ENCODE measurements around the gene USP47. TPM values are rescaled to one million over a fixed set of nuclear protein-coding genes. Genes with fewer than 3 reads are reported as not detected.

The USP47 gene
- total and polyA plus RNA-seq, 8 donors: 40.9 to 127 (median 108) TPM

- no peaks in the 10 kb centered on the region for H3K9me3 ChIP-seq
- TF ChIP-seq CTCF (IDR thresholded peaks at IDR 0.05): no peak
- H3K4me1 ChIP-seq: peaks cover 0 to 33% of the 10 kb centered on the region in 2 donors
- ATAC-seq (no peak), DNase-seq (no peak)
- intact Hi-C loops (cut with DNase I): no loop called here
- H3K27ac ChIP-seq: no peak overlapping the region
- H3K36me3 ChIP-seq: peaks cover 3 to 5% of the 10 kb centered on the region in 2 donors
- H3K27me3 ChIP-seq: no peaks in the 10 kb centered on the region
- H3K4me3 ChIP-seq: no peak overlapping the region
Observed at GRCh38 chr11:11864803-11865202, 23.0 kb downstream of the USP47 start.

- TF ChIP-seq CTCF (IDR thresholded peaks at IDR 0.05): no peak
- ATAC-seq (peak; percentile 69), DNase-seq (no peak)
- Histone ChIP-seq H3K27ac (no peak overlapping the region), H3K36me3 (peaks cover 3 to 5% of the 10 kb centered on the region in 2 donors), H3K27me3 (no peaks in the 10 kb centered on the region), H3K4me1 (peaks cover 0 to 33% of the 10 kb centered on the region in 2 donors), H3K9me3 (no peaks in the 10 kb centered on the region), H3K4me3 (no peak overlapping the region)
- intact Hi-C loops (cut with DNase I): no loop called here
Observed at GRCh38 chr11:11865449-11865848, 23.7 kb downstream of the USP47 start.

- no peaks in the 10 kb centered on the region for H3K9me3 ChIP-seq
- no peak overlapping the region for H3K4me3 ChIP-seq
- DNase-seq (no peak), ATAC-seq (no peak)
- no peak overlapping the region for H3K27ac ChIP-seq
- H3K27me3 ChIP-seq: no peaks in the 10 kb centered on the region
- intact Hi-C loops (cut with DNase I): no loop called here
- peaks cover 0 to 25% of the 10 kb centered on the region in 2 donors for H3K4me1 ChIP-seq
- no peak for TF ChIP-seq CTCF (IDR thresholded peaks at IDR 0.05)
- H3K36me3 ChIP-seq: peaks cover 3 to 5% of the 10 kb centered on the region in 2 donors
Observed at GRCh38 chr11:11866203-11866602, 24.4 kb downstream of the USP47 start.

GRCh38 chr11:11867720-11868119, 25.9 kb downstream of the USP47 start:
- H3K4me3 ChIP-seq: no peak overlapping the region
- H3K9me3 ChIP-seq: no peaks in the 10 kb centered on the region
- intact Hi-C loops (cut with DNase I): no loop called here
- peaks cover 3 to 5% of the 10 kb centered on the region in 2 donors for H3K36me3 ChIP-seq
- TF ChIP-seq CTCF (IDR thresholded peaks at IDR 0.05): no peak
- no peaks in the 10 kb centered on the region for H3K27me3 ChIP-seq
- DNase-seq (no peak), ATAC-seq (no peak)
- H3K27ac ChIP-seq: no peak overlapping the region
- H3K4me1 ChIP-seq: peaks cover 2 to 32% of the 10 kb centered on the region in 2 donors

GRCh38 chr11:11871991-11872401, 30.2 kb downstream of the USP47 start:
- H3K27me3 ChIP-seq: no peaks in the 10 kb centered on the region
- peak; percentile 10 for ATAC-seq
- no peak for TF ChIP-seq CTCF (IDR thresholded peaks at IDR 0.05)
- H3K36me3 ChIP-seq: peaks cover 2 to 3% of the 10 kb centered on the region in 2 donors
- no peak overlapping the region for H3K4me3 ChIP-seq
- H3K4me1 ChIP-seq: peaks cover 2 to 22% of the 10 kb centered on the region in 2 donors
- no peaks in the 10 kb centered on the region for H3K9me3 ChIP-seq
- intact Hi-C loops (cut with DNase I): no loop called here
- no peak for DNase-seq
- no peak overlapping the region for H3K27ac ChIP-seq
